ENCODE data around the gene NLRP1. TPM values are rescaled to one million over a fixed set of nuclear protein-coding genes. Genes with fewer than 3 reads are reported as not detected.
A peak's percentile ranks its signal among the peaks of the same experiment; 100 is the strongest.

The NLRP1 gene
- total and polyA plus RNA-seq, 4 donors, result 1.8 to 5.4 (median 3.0) TPM

DNA sequence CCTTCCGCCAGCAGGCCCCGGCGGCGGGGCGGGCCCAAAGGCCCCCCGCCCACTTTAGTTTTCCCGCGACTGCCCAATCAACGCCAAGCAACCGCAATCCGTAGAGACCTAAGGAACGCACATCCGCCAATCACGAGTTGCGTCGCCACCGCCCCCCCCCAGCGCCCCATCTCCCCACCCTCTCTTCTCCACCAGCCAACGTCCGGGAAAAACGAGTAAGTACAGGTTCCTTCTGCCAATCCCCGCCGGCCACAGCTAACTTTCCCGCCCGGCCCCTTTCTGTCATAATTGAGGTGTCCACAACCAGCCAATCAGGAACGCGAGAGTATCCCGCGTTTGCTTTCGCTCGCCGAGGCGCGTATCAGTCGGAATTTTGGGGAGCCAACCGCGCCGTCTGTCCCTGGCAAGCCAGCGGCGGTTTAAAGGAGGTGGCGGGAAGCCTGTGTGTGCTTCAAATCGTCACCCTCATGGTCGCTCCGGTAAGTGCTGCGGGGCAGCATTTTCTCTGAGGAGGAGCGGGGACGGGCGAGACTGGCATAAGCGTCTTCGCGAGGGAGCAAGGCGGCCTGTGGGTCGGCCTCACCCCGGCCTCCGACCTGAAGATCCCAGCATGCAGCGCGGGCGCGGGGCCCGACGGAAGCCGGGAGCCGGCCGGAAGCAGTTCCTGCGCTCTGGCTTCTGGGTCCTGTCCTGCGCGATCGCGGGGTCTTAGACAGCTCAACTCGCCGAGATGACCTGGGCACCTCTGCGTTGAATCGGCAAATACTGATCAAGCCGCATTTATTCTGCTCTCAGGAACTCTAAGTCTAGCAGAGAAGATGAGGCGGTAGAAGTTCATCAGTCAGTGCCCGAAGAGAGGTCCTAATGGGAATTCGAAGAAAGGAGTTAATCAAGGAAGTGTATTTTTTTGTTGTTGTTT lies 97.8 kb downstream of the NLRP1 start, which contains the start of gene MIS12:
MIS12 (plus strand) TSS at position 361 of the 919 bp plus-strand sequence. CDS start 2,297 bp downstream, outside the sequence.
- under 1% methylated on average over 77 of the region's 77 CpGs for WGBS
- Histone ChIP-seq H3K4me3 (ENCODE audit: low read depth in 1 of 3, low read length in 3 of 3) (peak within 1 kb of the TSS; percentile 94 to 99 (median 98)), H3K36me3 (ENCODE audit: control insufficient read depth in 4 of 4, insufficient read depth in 3 of 4, low read depth in 1 of 4, low read length in 3 of 4) (peaks cover 6 to 41% (median 32%) of the 10 kb centered on the region in 4 donors), H3K27ac (ENCODE audit: low read depth in 1 of 2, low read length in 2 of 2) (peak within 1 kb of the TSS; percentile 95), H3K27me3 (ENCODE audit: control insufficient read depth in 4 of 4, insufficient read depth in 4 of 4, low read length in 3 of 4) (no peaks in the 10 kb centered on the region), H3K4me1 (ENCODE audit: control insufficient read depth in 4 of 4, insufficient read depth in 4 of 4, low read length in 3 of 4) (peaks cover 4 to 28% (median 18%) of the 10 kb centered on the region in 4 donors), H3K9me3 (ENCODE audit: control insufficient read depth in 4 of 4, low read length in 3 of 4) (no peaks in the 10 kb centered on the region), H3K9ac (ENCODE audit: low read depth in 1 of 2, low read length in 2 of 2) (peak within 1 kb of the TSS; percentile 63 to 93)
- TF ChIP-seq JUND (IDR thresholded peaks at IDR 0.05) (peak in 1 of 2 donors; percentile 6), RAD21 (IDR thresholded peaks at IDR 0.05) (peak in 1 of 2 donors; percentile 5), NR2F2 (IDR thresholded peaks at IDR 0.05) (peak; percentile 70), FOXA1 (IDR thresholded peaks at IDR 0.05) (no peak), HNF4A (conservative IDR thresholded peaks at IDR 0.05) (peak in 1 of 2 donors; percentile 6), GABPA (IDR thresholded peaks at IDR 0.05 in 1 of 2, conservative IDR thresholded peaks at IDR 0.05 in 1 of 2) (peak; percentile 75 to 93), RXRA (IDR thresholded peaks at IDR 0.05) (no peak), SP1 (IDR thresholded peaks at IDR 0.05) (peak; percentile 83), TAF1 (conservative IDR thresholded peaks at IDR 0.05) (peak; percentile 71), EGR1 (IDR thresholded peaks at IDR 0.05; ENCODE audit: low read depth in 2 of 2) (peak; percentile 17 to 29), YY1 (IDR thresholded peaks at IDR 0.05) (peak; percentile 52)
- TF ChIP-seq, protein P1, sequence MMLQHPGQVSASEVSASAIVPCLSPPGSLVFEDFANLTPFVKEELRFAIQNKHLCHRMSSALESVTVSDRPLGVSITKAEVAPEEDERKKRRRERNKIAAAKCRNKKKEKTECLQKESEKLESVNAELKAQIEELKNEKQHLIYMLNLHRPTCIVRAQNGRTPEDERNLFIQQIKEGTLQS (IDR thresholded peaks at IDR 0.05), result no peak
- TF ChIP-seq, protein P2, sequence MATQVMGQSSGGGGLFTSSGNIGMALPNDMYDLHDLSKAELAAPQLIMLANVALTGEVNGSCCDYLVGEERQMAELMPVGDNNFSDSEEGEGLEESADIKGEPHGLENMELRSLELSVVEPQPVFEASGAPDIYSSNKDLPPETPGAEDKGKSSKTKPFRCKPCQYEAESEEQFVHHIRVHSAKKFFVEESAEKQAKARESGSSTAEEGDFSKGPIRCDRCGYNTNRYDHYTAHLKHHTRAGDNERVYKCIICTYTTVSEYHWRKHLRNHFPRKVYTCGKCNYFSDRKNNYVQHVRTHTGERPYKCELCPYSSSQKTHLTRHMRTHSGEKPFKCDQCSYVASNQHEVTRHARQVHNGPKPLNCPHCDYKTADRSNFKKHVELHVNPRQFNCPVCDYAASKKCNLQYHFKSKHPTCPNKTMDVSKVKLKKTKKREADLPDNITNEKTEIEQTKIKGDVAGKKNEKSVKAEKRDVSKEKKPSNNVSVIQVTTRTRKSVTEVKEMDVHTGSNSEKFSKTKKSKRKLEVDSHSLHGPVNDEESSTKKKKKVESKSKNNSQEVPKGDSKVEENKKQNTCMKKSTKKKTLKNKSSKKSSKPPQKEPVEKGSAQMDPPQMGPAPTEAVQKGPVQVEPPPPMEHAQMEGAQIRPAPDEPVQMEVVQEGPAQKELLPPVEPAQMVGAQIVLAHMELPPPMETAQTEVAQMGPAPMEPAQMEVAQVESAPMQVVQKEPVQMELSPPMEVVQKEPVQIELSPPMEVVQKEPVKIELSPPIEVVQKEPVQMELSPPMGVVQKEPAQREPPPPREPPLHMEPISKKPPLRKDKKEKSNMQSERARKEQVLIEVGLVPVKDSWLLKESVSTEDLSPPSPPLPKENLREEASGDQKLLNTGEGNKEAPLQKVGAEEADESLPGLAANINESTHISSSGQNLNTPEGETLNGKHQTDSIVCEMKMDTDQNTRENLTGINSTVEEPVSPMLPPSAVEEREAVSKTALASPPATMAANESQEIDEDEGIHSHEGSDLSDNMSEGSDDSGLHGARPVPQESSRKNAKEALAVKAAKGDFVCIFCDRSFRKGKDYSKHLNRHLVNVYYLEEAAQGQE (IDR thresholded peaks at IDR 0.05), result peak; percentile 48
- TF ChIP-seq, protein P3, sequence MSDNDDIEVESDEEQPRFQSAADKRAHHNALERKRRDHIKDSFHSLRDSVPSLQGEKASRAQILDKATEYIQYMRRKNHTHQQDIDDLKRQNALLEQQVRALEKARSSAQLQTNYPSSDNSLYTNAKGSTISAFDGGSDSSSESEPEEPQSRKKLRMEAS (IDR thresholded peaks at IDR 0.05), result peak; percentile 48
- TF ChIP-seq, protein P4, sequence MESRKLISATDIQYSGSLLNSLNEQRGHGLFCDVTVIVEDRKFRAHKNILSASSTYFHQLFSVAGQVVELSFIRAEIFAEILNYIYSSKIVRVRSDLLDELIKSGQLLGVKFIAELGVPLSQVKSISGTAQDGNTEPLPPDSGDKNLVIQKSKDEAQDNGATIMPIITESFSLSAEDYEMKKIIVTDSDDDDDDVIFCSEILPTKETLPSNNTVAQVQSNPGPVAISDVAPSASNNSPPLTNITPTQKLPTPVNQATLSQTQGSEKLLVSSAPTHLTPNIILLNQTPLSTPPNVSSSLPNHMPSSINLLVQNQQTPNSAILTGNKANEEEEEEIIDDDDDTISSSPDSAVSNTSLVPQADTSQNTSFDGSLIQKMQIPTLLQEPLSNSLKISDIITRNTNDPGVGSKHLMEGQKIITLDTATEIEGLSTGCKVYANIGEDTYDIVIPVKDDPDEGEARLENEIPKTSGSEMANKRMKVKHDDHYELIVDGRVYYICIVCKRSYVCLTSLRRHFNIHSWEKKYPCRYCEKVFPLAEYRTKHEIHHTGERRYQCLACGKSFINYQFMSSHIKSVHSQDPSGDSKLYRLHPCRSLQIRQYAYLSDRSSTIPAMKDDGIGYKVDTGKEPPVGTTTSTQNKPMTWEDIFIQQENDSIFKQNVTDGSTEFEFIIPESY (IDR thresholded peaks at IDR 0.05), result peak; percentile 77
- peak; percentile 94 for DNase-seq (ENCODE audit: low spot score)

Data from liver (tissue), 9 donors.